SK-N-MC (cell line): ENCODE measurements around the gene VPS11.

Experiments
- EZH2 ChIP-seq: fragments of 200-600 bp; sonication (generic); IDR thresholded peaks from one replicate; pipeline ENCODE4 v1.6.1; 2017; ENCODE audit warnings: antibody characterized with exemption
- FOXP2 ChIP-seq: optimal IDR thresholded peaks from 2 replicates; pipeline ENCODE3; 2011; ENCODE audit warnings: mild to moderate bottlenecking, moderate library complexity; ENCODE audit not compliant: insufficient read depth; ENCODE audit errors: extremely low read length, control extremely low read depth
- POLR2AphosphoS5 ChIP-seq: IDR thresholded peaks from 2 replicates; pipeline ENCODE4 v1.6.1; 2012; ENCODE audit warnings: mild to moderate bottlenecking, low read depth, low read length, borderline replicate concordance

- TF ChIP-seq EZH2 (no peak), FOXP2 (no peak), POLR2AphosphoS5 (no peak)
Measured at GRCh38 chr11:119034813-119035212, 32.8 kb upstream of the VPS11 start.
